PC-9 (cell line): Measurements from ENCODE around the gene GNRHR. TPM values are rescaled to one million over a fixed set of nuclear protein-coding genes. Genes with fewer than 3 reads are reported as not detected.
A peak's percentile ranks its signal among the peaks of the same experiment; 100 is the strongest.

Source experiments
- BruUV-seq: library from RNA; stranded (reverse); fragments of 400-500 nt; replicated peaks from 2 replicates; lab custom pipeline; 2021; lab: Mats Ljungman, UMichigan
- CTCF ChIA-PET: fragments of 300-600 bp; sonication (Branson Sonifier 250); formaldehyde crosslinking; loops from one replicate; lab custom pipeline; 2022; ENCODE audit warnings: antibody characterized with exemption; lab: Charles Lee
- POLR2A ChIA-PET: fragments of 300-600 bp; sonication (Branson Sonifier 250); formaldehyde crosslinking; loops from one replicate; lab custom pipeline; 2022; ENCODE audit warnings: antibody characterized with exemption; ENCODE audit not compliant: unreplicated experiment; lab: Charles Lee
- DNase-seq, 2 experiments: peaks; one replicate each; pipeline versions ENCODE4 v3.0.0 to v3.0.0-alpha.2; 2015 to 2022; ENCODE audit warnings: mixed read lengths in 1 of 2
- H2AFZ ChIP-seq: fragments of 200-600 bp; sonication (generic); 2 replicates; pipeline ENCODE4 v1.8.1; 2017; ENCODE audit warnings: antibody characterized with exemption
- H3F3A ChIP-seq: fragments of 200-600 bp; sonication (generic); 2 replicates; pipeline ENCODE4 v1.8.1; 2017; ENCODE audit warnings: antibody characterized with exemption, mild to moderate bottlenecking, low read depth; ENCODE audit not compliant: insufficient read depth
- H3K27ac ChIP-seq: fragments of 200-600 bp; sonication (generic); 2 replicates; pipeline ENCODE4 v1.6.1; 2016; ENCODE audit warnings: mixed run types
- H3K27me3 ChIP-seq: fragments of 200-600 bp; sonication (generic); 2 replicates; pipeline ENCODE4 v1.6.1; 2016; ENCODE audit warnings: low read depth, mixed run types; ENCODE audit not compliant: insufficient read depth
- H3K36me3 ChIP-seq: fragments of 200-600 bp; sonication (generic); 2 replicates; pipeline ENCODE4 v1.6.1; 2016; ENCODE audit warnings: low read depth, mixed run types
- H3K4me1 ChIP-seq: fragments of 200-600 bp; sonication (generic); replicated peaks from 2 replicates; pipeline ENCODE4 v1.6.1; 2016; ENCODE audit warnings: mixed run types; ENCODE audit not compliant: insufficient read depth
- H3K4me2 ChIP-seq: fragments of 200-600 bp; sonication (generic); 2 replicates; pipeline ENCODE4 v1.6.1; 2017; ENCODE audit warnings: mixed run types
- H3K4me3 ChIP-seq: fragments of 200-600 bp; sonication (generic); 2 replicates; pipeline ENCODE4 v1.6.1; 2016; ENCODE audit warnings: mixed run types
- H3K79me2 ChIP-seq: fragments of 200-600 bp; sonication (generic); 2 replicates; pipeline ENCODE4 v1.6.1; 2017; ENCODE audit warnings: low read depth, mixed run types
- H3K9me2 ChIP-seq: fragments of 200-600 bp; sonication (generic); 2 replicates; pipeline ENCODE4 v1.8.1; 2017; ENCODE audit warnings: mild to moderate bottlenecking; ENCODE audit not compliant: insufficient read depth
- H3K9me3 ChIP-seq: fragments of 200-600 bp; sonication (generic); 2 replicates; pipeline ENCODE4 v1.8.1; 2016; ENCODE audit warnings: low read depth; ENCODE audit not compliant: insufficient read depth
- H4K20me1 ChIP-seq: fragments of 200-600 bp; sonication (generic); 2 replicates; pipeline ENCODE4 v1.8.1; 2017; ENCODE audit not compliant: insufficient read depth
- CTCF ChIP-seq: fragments of 200-600 bp; sonication (generic); conservative IDR thresholded peaks from 2 replicates; pipeline ENCODE4 v1.6.1; 2017; ENCODE audit warnings: mixed run types, antibody characterized with exemption, mild to moderate bottlenecking, moderate library complexity
- EZH2 ChIP-seq: fragments of 200-600 bp; sonication (generic); IDR thresholded peaks from 2 replicates; pipeline ENCODE4 v1.8.0; 2017; ENCODE audit warnings: antibody characterized with exemption, low read depth
- intact Hi-C: fragments of 100-400 bp; cut with micrococcal nuclease; formaldehyde crosslinking; loops from one replicate; pipeline ENCODE4 v1.10.0; 2022; ENCODE audit not compliant: unreplicated experiment
- total RNA-seq: library from RNA; stranded (reverse); gene quantifications from 2 replicates; pipeline ENCODE4 v1.2.3, GENCODE V29; 2021

Gene GNRHR
- total RNA-seq, 1 experiment from 2014 or later, result not detected

GRCh38 chr4:67717586-67717985, 36.6 kb downstream of the GNRHR start:
- Histone ChIP-seq H3K9me3 (no peaks in the 10 kb centered on the region), H2AFZ (no peak overlapping the region), H4K20me1 (no peaks in the 10 kb centered on the region), H3F3A (no peaks in the 10 kb centered on the region), H3K4me2 (no peak overlapping the region), H3K4me3 (no peak overlapping the region), H3K27ac (no peak overlapping the region), H3K36me3 (no peaks in the 10 kb centered on the region), H3K9me2 (no peaks in the 10 kb centered on the region), H3K79me2 (no peaks in the 10 kb centered on the region), H3K4me1 (peaks cover 31% of the 10 kb centered on the region), H3K27me3 (no peaks in the 10 kb centered on the region)
- no TSS peak for BruUV-seq
- TF ChIP-seq CTCF, result no peak
- no peak for TF ChIP-seq EZH2
- CTCF ChIA-PET, result no interaction called here
- no peak for DNase-seq
- POLR2A ChIA-PET, result no interaction called here
- intact Hi-C loops, result no loop called here

- no peak overlapping the region for H3K4me2 ChIP-seq
- no peak overlapping the region for H2AFZ ChIP-seq
- no peak overlapping the region for H3K27ac ChIP-seq
- H3K36me3 ChIP-seq, result no peaks in the 10 kb centered on the region
- H3K4me3 ChIP-seq, result no peak overlapping the region
- intact Hi-C loops, result no loop called here
- no peaks in the 10 kb centered on the region for H4K20me1 ChIP-seq
- H3F3A ChIP-seq, result peaks cover 6% of the 10 kb centered on the region; the same call in 1 of the 2 replicates
- BruUV-seq, result no TSS peak
- no peaks in the 10 kb centered on the region for H3K9me2 ChIP-seq
- no peak for DNase-seq
- no peaks in the 10 kb centered on the region for H3K27me3 ChIP-seq
- no peaks in the 10 kb centered on the region for H3K9me3 ChIP-seq
- H3K4me1 ChIP-seq, result peaks cover 32% of the 10 kb centered on the region
- POLR2A ChIA-PET, result no interaction called here
- TF ChIP-seq EZH2 (no peak), CTCF (no peak)
- no peaks in the 10 kb centered on the region for H3K79me2 ChIP-seq
- CTCF ChIA-PET, result no interaction called here
Observed at GRCh38 chr4:67714955-67715354, 39.2 kb downstream of the GNRHR start.

- ChIA-PET CTCF (no interaction called here), POLR2A (interaction anchor here (0.6 to 0.8 kb wide), 2 partner anchors 23 to 31 kb away, joined by 3 to 6 read pairs; no protein-coding TSS in a partner anchor)
- H3K4me1 ChIP-seq, result peaks cover 32% of the 10 kb centered on the region
- no peaks in the 10 kb centered on the region for H3K9me3 ChIP-seq
- no peak overlapping the region for H3K4me3 ChIP-seq
- intact Hi-C loops, result no loop called here
- H3K9me2 ChIP-seq, result no peaks in the 10 kb centered on the region
- no TSS peak for BruUV-seq
- no peak overlapping the region for H2AFZ ChIP-seq
- no peak for DNase-seq
- no peak overlapping the region for H3K27ac ChIP-seq
- H4K20me1 ChIP-seq, result no peaks in the 10 kb centered on the region
- H3K27me3 ChIP-seq, result no peaks in the 10 kb centered on the region
- H3K36me3 ChIP-seq, result no peaks in the 10 kb centered on the region
- TF ChIP-seq CTCF, result no peak
- TF ChIP-seq EZH2, result no peak
- no peaks in the 10 kb centered on the region for H3K79me2 ChIP-seq
- H3K4me2 ChIP-seq, result 0 out of 2 replicates have a peak overlapping the region, but pooled peaks have one; percentile 15
- peaks cover 6% of the 10 kb centered on the region; the same call in 1 of the 2 replicates for H3F3A ChIP-seq
Observed at GRCh38 chr4:67714248-67714583, 40.0 kb downstream of the GNRHR start.
